Activated CD8-positive, alpha-beta memory T cell treated with anti-CD3 and anti-CD28 coated beads, Interleukin-2, amount 50 U/mL, for 24 hours (primary cell): ENCODE measurements around the gene PDE6H.

Source experiments
- DNase-seq: peaks from one replicate; pipeline ENCODE4 v3.0.0-alpha.2; 2020; ENCODE audit errors: extremely low read depth

PDE6H gene

GRCh38 chr12:15001733-15002382 is 29.0 kb downstream of the PDE6H start:
- no peak for DNase-seq

GRCh38 chr12:15004421-15004820 is 31.6 kb downstream of the PDE6H start:
- no peak for DNase-seq

DNA sequence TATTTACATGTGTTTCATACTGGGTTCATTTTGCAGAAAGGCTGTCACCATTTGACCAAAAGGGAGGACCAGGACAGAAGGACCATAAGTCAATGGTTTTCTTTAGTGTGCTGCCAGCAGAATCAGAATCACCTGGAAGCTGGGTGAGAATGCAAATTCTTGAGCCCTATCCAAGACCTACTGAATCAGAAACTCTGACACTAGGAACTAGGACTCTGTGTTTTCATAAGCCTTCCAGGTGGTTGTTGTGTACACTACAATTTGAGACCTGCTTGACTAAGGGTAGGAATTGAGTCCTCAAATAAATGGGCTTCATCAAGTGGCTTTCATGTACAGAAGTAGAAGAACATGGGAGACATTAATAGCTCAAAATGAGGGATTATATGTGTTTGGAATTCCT is 32.2 kb downstream of the PDE6H start:
- no peak for DNase-seq

DNA sequence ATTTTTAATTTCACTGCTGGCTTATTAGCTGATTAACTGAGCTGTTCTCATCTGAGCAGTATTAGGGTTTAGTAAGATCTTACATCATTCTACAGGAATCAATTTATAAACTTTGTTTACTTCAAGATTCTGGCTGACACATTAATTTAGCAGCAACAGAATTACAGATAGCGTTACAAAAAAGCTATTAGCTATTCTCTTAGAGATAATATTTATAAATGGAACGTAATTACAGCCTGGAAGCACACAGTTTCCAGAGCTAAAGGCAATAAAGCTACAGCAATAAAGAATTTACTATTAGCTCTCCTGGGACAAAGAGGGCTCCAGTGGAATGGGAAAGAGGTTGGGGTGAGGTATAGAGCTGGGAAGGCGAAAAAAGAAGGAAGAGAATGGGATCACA is 34.7 kb downstream of the PDE6H start:
- no peak for DNase-seq

GRCh38 chr12:15011162-15011561 is 38.3 kb downstream of the PDE6H start:
- DNase-seq: no peak

GRCh38 chr12:15013634-15014179 is 40.9 kb downstream of the PDE6H start:
- no peak for DNase-seq

GRCh38 chr12:15014708-15015107 is 41.9 kb downstream of the PDE6H start:
- DNase-seq: no peak

DNA sequence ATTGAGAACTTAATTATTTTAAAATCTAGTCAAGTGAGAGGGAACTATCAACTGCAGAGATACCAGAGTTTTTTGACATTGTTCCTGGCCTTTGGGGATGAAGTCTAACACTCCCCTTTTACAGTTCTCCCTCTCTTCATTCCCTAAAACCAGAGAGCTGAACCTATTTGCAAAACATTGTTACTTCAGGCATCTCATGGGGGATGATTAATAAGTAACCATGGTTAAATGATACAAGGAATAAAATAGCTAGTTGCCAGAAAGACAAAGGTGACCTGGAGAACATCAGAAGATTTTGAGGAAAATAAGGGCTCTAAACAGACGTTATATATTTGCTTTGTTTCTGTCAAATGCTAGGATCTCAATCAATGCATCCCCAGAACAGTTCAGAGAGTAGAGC is 42.3 kb downstream of the PDE6H start:
- no peak for DNase-seq

DNA sequence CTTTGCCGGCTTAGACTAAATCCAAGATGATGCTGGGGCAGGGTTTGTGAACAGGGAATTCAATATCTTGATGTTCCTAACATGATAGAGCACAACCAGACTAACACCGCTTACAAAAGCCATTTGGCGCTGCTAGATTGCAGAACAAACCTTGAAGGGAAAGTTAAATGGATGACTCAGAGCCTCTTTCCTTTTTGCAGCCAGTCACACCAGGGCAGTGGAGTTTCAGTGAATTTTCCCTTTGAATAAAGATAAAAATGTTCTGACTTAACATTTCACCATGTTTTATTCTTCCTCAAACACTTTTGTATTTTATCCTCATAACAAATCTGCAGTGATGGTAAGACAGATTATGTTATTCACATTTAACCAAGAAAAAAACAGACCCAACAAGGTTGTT is 47.3 kb downstream of the PDE6H start:
- DNase-seq: no peak
